Neural progenitor cell (in vitro differentiated cells): Measurements from ENCODE around the gene PARS2.

Experiments
- EZH2 ChIP-seq: fragments of 200-600 bp; sonication (generic); IDR thresholded peaks from 2 replicates; pipeline ENCODE4 v1.6.1; 2017; ENCODE audit warnings: antibody characterized with exemption, mild to moderate bottlenecking, moderate library complexity
- EZH2phosphoT487 ChIP-seq: fragments of 200-600 bp; sonication (generic); IDR thresholded peaks from 2 replicates; pipeline ENCODE4 v1.6.1; 2017; ENCODE audit warnings: antibody characterized with exemption
- TF ChIP-seq, protein P1 (sequence below): fragments of 200-600 bp; sonication (generic); IDR thresholded peaks from 2 replicates; pipeline ENCODE4 v1.5.1; 2017; ENCODE audit warnings: antibody characterized with exemption, mild to moderate bottlenecking

DNA sequence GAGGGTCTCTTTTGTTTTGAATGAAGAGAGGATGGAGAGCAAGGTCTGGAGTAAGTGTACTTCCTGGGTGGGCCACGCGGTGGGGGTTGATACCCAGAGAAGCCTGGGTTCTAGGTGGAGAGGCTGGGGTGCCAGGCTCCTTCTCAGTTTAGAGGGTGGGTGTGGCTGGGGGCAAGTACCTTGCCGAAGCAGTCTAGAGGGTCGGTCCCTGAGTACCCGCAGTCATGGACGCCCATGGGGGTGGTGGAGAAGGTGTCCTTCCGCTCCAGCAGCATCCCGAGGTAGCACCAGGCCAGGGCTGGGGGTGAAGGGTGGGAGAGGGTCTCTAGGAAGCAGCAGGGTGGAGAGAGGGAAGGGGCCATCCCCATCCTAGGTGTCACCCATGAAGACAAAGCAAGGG lies 22.5 kb upstream of the PARS2 start:
- TF ChIP-seq, protein P1, sequence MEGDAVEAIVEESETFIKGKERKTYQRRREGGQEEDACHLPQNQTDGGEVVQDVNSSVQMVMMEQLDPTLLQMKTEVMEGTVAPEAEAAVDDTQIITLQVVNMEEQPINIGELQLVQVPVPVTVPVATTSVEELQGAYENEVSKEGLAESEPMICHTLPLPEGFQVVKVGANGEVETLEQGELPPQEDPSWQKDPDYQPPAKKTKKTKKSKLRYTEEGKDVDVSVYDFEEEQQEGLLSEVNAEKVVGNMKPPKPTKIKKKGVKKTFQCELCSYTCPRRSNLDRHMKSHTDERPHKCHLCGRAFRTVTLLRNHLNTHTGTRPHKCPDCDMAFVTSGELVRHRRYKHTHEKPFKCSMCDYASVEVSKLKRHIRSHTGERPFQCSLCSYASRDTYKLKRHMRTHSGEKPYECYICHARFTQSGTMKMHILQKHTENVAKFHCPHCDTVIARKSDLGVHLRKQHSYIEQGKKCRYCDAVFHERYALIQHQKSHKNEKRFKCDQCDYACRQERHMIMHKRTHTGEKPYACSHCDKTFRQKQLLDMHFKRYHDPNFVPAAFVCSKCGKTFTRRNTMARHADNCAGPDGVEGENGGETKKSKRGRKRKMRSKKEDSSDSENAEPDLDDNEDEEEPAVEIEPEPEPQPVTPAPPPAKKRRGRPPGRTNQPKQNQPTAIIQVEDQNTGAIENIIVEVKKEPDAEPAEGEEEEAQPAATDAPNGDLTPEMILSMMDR, result no peak
- TF ChIP-seq EZH2 (no peak), EZH2phosphoT487 (no peak)
